Transverse colon (tissue), 4 donors: ENCODE results near the gene AOC3. TPM values are rescaled to one million over a fixed set of nuclear protein-coding genes. Genes with fewer than 3 reads are reported as not detected.

Experiments used
- DNase-seq: peaks from one replicate; pipeline ENCODE4 v3.0.0-alpha.2; 2019
- H3K27ac ChIP-seq, 4 donors: fragments of 200-600 bp; sonication (generic); 2 replicates each; pipeline ENCODE4 v1.5.1; 2016 to 2018; ENCODE audit warnings: inconsistent platforms in 4 of 4
- H3K27me3 ChIP-seq: fragments of 200-600 bp; sonication (generic); 2 replicates; pipeline ENCODE4 v1.5.1; 2017; ENCODE audit warnings: inconsistent platforms
- H3K36me3 ChIP-seq, 4 donors: fragments of 200-600 bp; sonication (generic); 2 replicates each; pipeline ENCODE4 v1.5.1; 2017 to 2019; ENCODE audit warnings: inconsistent platforms in 4 of 4
- H3K4me1 ChIP-seq, 4 donors: fragments of 200-600 bp; sonication (generic); 2 replicates each; pipeline ENCODE4 v1.5.1; 2017 to 2020; ENCODE audit warnings: inconsistent platforms in 4 of 4
- H3K4me3 ChIP-seq, 4 donors: fragments of 200-600 bp; sonication (generic); 1 replicate in 1 of 4; 2 replicates in 3 of 4; pipeline versions ENCODE4 v1.5.1 to v1.6.1; 2017 to 2019; ENCODE audit warnings: inconsistent platforms in 4 of 4
- H3K9me3 ChIP-seq, 2 donors: fragments of 200-600 bp; sonication (generic); 2 replicates each; pipeline ENCODE4 v1.5.1; 2017 to 2019; ENCODE audit warnings: inconsistent platforms in 2 of 2
- CTCF ChIP-seq, 5 experiments: fragments of 200-600 bp in 3 of 5; fragments of 450-650 bp in 2 of 5; sonication (generic) in 3 of 5; IDR thresholded peaks; 1 replicate in 2 of 5; 2 replicates in 3 of 5; pipeline ENCODE4 v1.5.1; 2016 to 2017; ENCODE audit warnings: antibody characterized with exemption in 5 of 5, inconsistent platforms in 3 of 5, mild to moderate bottlenecking in 2 of 5, moderate library complexity in 1 of 5
- EP300 ChIP-seq: sonication (generic); formaldehyde crosslinking; IDR thresholded peaks from one replicate; pipeline ENCODE4 v1.6.1; 2017; ENCODE audit warnings: antibody characterized with exemption, low read depth
- POLR2A ChIP-seq: fragments of 450-650 bp; IDR thresholded peaks from one replicate; pipeline ENCODE4 v1.6.1; 2016; ENCODE audit warnings: antibody characterized with exemption, mild to moderate bottlenecking, moderate library complexity
- POLR2AphosphoS5 ChIP-seq, 3 donors: sonication (generic); formaldehyde crosslinking; IDR thresholded peaks; one replicate each; pipeline ENCODE4 v1.6.1; 2016; ENCODE audit warnings: antibody characterized with exemption in 3 of 3
- WGBS, 2 donors: methylation state at CpG; one replicate each; pipeline ENCODE4 v1.1.5; 2018; ENCODE audit warnings: low coverage in 1 of 2; 5-methylcytosine and 5-hydroxymethylcytosine counted together
- in situ Hi-C, 4 donors: fragments of 200-750 bp; cut with MboI; loops; one replicate each; pipeline versions ENCODE4 v1.15.0 to v1.15.1; 2017; ENCODE audit warnings: low sequenced_read_pairs in 3 of 4, low pct_ligation_motif_present in 1 of 4, low pct_unique_long_range_greater_than_20kb in 1 of 4
- intact Hi-C: fragments of 100-400 bp; cut with DNase I; formaldehyde crosslinking; loops from one replicate; pipeline ENCODE4 v1.15.1; 2023; ENCODE audit warnings: low total_unique reads
- total RNA-seq, 4 donors: library from RNA; depleted of rRNA; stranded (reverse); fragments of >200 nt; gene quantifications; one replicate each; pipeline ENCODE4 v1.1.0, GENCODE V29; 2016

Gene AOC3
- total RNA-seq, 4 donors from 2014 or later, result 14.3 to 134 (median 35.2) TPM

DNA sequence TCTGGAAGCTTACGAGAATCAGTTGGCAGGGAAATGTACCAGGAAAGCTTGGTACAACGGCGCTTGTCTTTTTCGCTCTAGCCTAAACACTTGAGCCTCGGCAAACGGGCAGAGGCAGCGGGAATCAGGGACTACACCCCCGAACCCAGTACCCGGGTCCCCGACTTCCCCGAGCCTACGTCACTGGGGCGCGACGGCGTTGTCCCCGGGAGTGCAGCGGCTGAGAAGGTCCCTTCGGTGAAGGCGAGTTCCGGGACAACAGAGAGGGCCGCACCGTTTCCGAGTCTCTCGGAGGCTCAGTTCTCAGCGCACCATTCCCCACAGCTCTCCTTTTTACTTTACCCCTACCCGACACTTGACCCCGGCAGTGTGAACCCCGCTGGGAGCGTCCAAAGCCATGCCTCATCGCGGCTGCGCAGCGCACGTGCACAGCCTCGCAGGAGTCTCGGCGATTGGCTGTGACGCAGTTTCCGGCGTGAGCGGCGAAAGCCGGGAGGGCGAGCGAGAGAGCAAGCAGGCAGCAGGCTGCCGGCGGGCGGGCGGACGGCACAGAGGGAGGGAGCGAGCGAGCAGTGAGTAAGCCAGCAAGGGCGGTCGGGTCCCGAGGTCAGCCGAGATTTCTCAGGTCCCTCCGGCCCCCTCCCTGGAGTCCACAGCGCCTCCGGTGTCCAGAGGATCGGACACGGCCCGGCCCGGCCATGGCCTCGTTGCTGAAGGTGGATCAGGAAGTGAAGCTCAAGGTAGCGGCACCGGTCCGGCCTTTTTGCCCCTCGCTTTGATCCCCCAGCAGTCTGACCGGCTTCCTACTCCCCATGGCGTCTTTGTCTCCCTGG, 17.8 kb upstream of the AOC3 start, which contains the start of gene PSME3:
PSME3 (plus strand) TSS at position 464 of the 833 bp plus-strand sequence; CDS start at position 699, 235 bp downstream.
- in situ Hi-C loops, result loop anchor here in 2 of 4 donors (25.0 kb wide), 2 partner anchors 104 to 479 kb away; no protein-coding TSS in a partner anchor

GRCh38 chr17:42833767-42834422, 17.1 kb upstream of the AOC3 start:
- H3K36me3 ChIP-seq, result peaks cover 0 to 22% (median 10%) of the 10 kb centered on the region in 4 donors
- no peaks in the 10 kb centered on the region for H3K9me3 ChIP-seq
- peak overlapping the region; percentile 86 to 94 (median 88) for H3K4me3 ChIP-seq
- in situ Hi-C loops (loop anchor here in 2 of 4 donors (25.0 kb wide), 2 partner anchors 103 to 478 kb away; no protein-coding TSS in a partner anchor), intact Hi-C loops (no loop called here)
- no peaks in the 10 kb centered on the region for H3K27me3 ChIP-seq
- TF ChIP-seq POLR2AphosphoS5 (IDR thresholded peaks at IDR 0.05), result no peak
- no peak for TF ChIP-seq POLR2A
- no peak for TF ChIP-seq EP300
- TF ChIP-seq CTCF (IDR thresholded peaks at IDR 0.05), result no peak
- 5 to 33% methylated on average over 3 to 18 of the region's 18 CpGs for WGBS, 2 donors
- no peak for DNase-seq
- H3K4me1 ChIP-seq, result peaks cover 0 to 18% (median 15%) of the 10 kb centered on the region in 4 donors
- peak overlapping the region; percentile 83 to 91 (median 90) for H3K27ac ChIP-seq

More for the DNA sequence above, 17.8 kb upstream of the AOC3 start, which contains the start of gene PSME3:
- Histone ChIP-seq H3K27ac (peak within 1 kb of the TSS; percentile 83 to 91 (median 90)), H3K36me3 (peaks cover 0 to 14% (median 6%) of the 10 kb centered on the region in 4 donors), H3K4me1 (peaks cover 0 to 18% (median 15%) of the 10 kb centered on the region in 4 donors), H3K27me3 (no peaks in the 10 kb centered on the region), H3K4me3 (peak within 1 kb of the TSS; percentile 86 to 94 (median 88)), H3K9me3 (no peaks in the 10 kb centered on the region)
- peak; percentile 96 for TF ChIP-seq POLR2A
- TF ChIP-seq POLR2AphosphoS5 (IDR thresholded peaks at IDR 0.05), result peak; percentile 98 to 99 (median 99)
- TF ChIP-seq CTCF (IDR thresholded peaks at IDR 0.05), result no peak
- DNase-seq, result peak; percentile 93
- intact Hi-C loops, result no loop called here
- 0% methylated on average over 66 of the region's 71 CpGs; no CpG with 5 or more reads in 1 of the 2 donors for WGBS, 2 donors

GRCh38 chr17:42835732-42836131, 15.3 kb upstream of the AOC3 start:
- DNase-seq, result no peak
- intact Hi-C loops (no loop called here), in situ Hi-C loops (loop anchor here in 2 of 4 donors (25.0 kb wide), 2 partner anchors 102 to 477 kb away; no protein-coding TSS in a partner anchor)
- Histone ChIP-seq H3K27me3 (no peaks in the 10 kb centered on the region), H3K4me3 (no peak overlapping the region), H3K4me1 (peaks cover 0 to 18% (median 15%) of the 10 kb centered on the region in 4 donors), H3K36me3 (peaks cover 0 to 39% (median 19%) of the 10 kb centered on the region in 4 donors), H3K27ac (no peak overlapping the region), H3K9me3 (no peaks in the 10 kb centered on the region)
- WGBS, 2 donors, result 94 to 100% methylated on average over 5 to 6 of the region's 6 CpGs
- TF ChIP-seq POLR2A (no peak), POLR2AphosphoS5 (IDR thresholded peaks at IDR 0.05) (no peak), EP300 (no peak), CTCF (IDR thresholded peaks at IDR 0.05) (no peak)
